HG02642 (cell line): ENCODE data around the gene PTPRT.

ENCODE experiments used
- ATAC-seq: cut with Tn5 transposase; IDR thresholded peaks from one replicate; pipeline ENCODE4 v1.9.1; 2021; ENCODE audit warnings: mild to moderate bottlenecking; ENCODE audit not compliant: unreplicated experiment, poor library complexity

Gene PTPRT

DNA sequence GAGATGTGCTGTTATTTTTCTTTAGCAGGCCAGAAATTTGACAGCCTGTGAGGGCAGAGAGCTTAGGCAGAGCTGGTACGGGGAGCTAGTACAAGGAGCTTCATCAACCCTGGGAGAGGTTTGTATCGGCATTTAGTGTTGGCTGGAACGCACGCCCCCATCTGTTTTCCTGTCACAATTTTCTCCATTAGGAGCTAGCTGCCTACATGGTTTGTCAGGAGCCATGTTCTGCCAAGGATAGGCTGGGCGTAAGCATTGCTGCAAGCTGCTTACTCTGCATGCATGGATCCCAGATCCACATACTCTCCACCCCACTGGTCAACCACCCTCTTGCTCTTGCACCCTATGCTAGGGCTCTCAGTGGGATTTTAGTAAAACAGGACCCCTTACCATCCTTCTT lies 1122.5 kb downstream of the PTPRT start:
- no peak for ATAC-seq

DNA sequence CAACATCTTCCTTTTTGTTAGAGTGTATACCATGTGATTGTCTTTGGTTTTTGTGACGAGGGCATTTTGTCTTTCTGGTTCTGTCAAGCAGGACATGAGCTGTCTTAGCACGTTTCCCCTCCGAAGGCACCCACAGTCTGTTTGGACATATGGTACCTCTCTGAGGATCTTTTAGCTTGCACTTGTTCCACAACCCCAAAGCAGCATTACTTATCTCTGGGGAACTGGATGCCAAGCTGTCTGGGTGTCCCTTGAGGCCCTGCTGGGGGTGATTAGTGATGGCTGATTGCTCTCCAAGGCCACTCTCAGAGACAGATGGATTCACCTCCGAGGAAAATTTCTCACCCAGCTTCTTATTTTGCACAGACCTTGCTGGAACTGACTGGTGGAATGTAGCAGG lies 1126.6 kb downstream of the PTPRT start:
- ATAC-seq = no peak

GRCh38 chr20:42053350-42053749 lies 1136.4 kb downstream of the PTPRT start:
- no peak for ATAC-seq

GRCh38 chr20:42051921-42052320 lies 1137.8 kb downstream of the PTPRT start:
- no peak for ATAC-seq

DNA sequence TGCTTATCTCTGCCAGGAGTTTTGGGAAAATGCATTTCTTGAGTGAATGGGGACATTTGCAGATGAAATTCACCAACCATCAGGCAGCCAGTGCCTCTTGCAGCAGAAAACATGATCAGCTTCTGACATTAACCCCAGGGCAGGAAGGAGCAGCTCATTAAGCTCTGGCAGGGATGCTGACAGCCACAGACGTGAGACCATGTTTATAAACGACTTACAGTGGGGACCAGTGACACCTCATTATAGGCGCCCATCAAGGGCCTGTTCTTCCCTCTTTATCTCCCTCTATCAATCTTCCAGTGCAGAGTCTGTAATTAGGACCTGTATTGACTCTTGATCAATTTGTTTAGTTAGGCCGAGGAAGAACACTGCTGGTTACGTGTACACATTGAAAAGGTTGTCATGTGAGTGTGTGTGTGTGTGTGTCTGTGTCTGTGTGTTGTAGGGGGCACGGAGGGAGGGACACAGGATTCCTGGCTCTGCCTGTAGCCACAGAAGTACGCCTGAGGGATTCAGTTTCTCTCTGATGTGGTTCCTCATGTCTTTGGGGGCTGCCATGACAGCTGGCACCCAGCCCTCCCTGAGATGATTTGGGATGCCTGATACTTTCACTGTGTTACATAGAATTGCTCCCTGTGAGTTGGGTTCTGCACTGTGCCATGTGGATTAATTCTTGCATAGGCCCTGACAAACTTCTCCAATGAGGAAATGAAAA lies 1143.2 kb downstream of the PTPRT start:
- ATAC-seq = no peak

GRCh38 chr20:42043921-42044320 lies 1145.8 kb downstream of the PTPRT start:
- no peak for ATAC-seq

DNA sequence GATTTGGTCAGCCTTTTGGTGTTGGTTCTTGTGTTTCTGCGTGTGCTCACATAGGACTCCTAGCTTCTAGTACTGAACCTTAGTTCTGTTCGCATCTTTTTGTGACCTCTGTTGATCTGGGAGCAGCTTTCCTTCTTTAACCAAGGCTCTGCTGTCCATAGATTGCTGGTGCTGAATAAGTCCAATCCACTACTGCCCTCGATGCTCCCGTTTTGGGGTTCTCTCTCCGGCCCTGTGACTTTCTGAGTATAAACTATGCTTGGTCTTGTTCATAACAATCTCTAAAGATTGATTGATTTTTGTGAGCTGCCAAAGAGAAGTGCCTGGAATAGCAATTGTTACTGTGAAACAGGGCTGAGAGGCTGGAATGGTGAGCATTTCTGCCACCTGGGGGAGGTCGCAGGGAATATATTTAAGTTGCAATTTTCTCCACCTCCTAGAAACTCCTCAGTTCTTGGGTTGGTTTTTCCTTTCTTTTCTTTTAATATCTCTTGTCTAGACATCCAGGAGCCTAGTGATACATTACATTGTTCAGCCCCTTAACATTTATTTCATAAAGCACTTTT lies 1148.6 kb downstream of the PTPRT start:
- no peak for ATAC-seq

DNA sequence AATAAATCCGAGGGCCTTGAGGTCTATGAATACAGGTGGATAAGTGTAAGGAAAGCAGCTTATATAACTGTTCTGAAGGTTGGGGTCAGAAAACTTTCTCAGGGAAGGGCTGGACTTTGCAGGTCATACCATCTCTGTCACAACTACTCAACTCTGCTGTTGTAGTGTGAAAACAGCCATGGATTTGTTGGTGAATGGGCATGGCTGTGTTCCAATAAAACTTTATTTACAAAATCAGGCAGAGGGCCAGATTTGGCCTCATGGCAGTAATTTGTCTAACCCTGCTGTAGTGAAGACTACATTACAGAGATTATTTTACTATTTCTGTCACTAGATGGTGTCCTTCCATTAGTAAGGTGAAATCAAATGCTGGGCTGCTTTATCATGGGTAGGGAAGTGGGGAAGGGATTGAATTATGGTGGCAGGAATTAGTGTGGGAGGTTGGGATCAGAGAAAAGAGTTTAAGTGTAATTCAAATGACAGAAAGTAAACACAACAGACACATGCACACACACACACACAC lies 1161.9 kb downstream of the PTPRT start:
- ATAC-seq = no peak

- ATAC-seq = no peak
Observed at GRCh38 chr20:42026599-42026998, 1163.1 kb downstream of the PTPRT start.

GRCh38 chr20:42024653-42025052 lies 1165.1 kb downstream of the PTPRT start:
- no peak for ATAC-seq
